ENCODE data around the gene CILP.
"Not testable (repeated sequence)": the region's sequence is repeated elsewhere in the genome, so short reads cannot be mapped to it uniquely, and the experiment has no call there.

CILP gene

GRCh38 chr15:65210770-65211481, at the start of gene CILP:
TSS of gene CILP (minus strand) at chr15:65211473. CDS start at chr15:65209755, 1,718 bp downstream.
- no peak for DNase-seq

- no peak for DNase-seq
These were observed 49.7 kb upstream of the CILP start for GRCh38 chr15:65260968-65261367.

- DNase-seq: no peak
These were observed 48.1 kb upstream of the CILP start for GRCh38 chr15:65259367-65259797.

- DNase-seq: no peak
These were observed 47.3 kb upstream of the CILP start for GRCh38 chr15:65258375-65259262.

- DNase-seq: no peak
These were observed 44.3 kb upstream of the CILP start for GRCh38 chr15:65255486-65256140.

GRCh38 chr15:65254758-65255157, 43.5 kb upstream of the CILP start:
- DNase-seq: no peak

- DNase-seq: no peak
These were observed 43.1 kb upstream of the CILP start for GRCh38 chr15:65254356-65254755.

- no peak for DNase-seq
These were observed 38.4 kb upstream of the CILP start for GRCh38 chr15:65249641-65250040.

- DNase-seq: no peak
These were observed 37.4 kb upstream of the CILP start for GRCh38 chr15:65248511-65249255.

GRCh38 chr15:65246939-65247338, 35.7 kb upstream of the CILP start:
- DNase-seq: no peak

GRCh38 chr15:65246026-65246714, 34.9 kb upstream of the CILP start:
- DNase-seq: no peak

- DNase-seq: no peak
These were observed 34.0 kb upstream of the CILP start for GRCh38 chr15:65245096-65245856.

GRCh38 chr15:65244638-65245037, 33.4 kb upstream of the CILP start:
- DNase-seq: no peak

- not testable (repeated sequence) for DNase-seq
These were observed 25.2 kb upstream of the CILP start for GRCh38 chr15:65236443-65236842.

GRCh38 chr15:65233696-65234095, 22.4 kb upstream of the CILP start:
- no peak for DNase-seq

GRCh38 chr15:65232520-65232919, 21.2 kb upstream of the CILP start:
- no peak for DNase-seq

- DNase-seq: no peak
These were observed 20.0 kb upstream of the CILP start for GRCh38 chr15:65231306-65231705.

- DNase-seq: not testable (repeated sequence)
These were observed 15.6 kb upstream of the CILP start for GRCh38 chr15:65226901-65227300.

- no peak for DNase-seq
These were observed 14.9 kb upstream of the CILP start for GRCh38 chr15:65226221-65226620.

- DNase-seq: no peak
These were observed 12.7 kb upstream of the CILP start for GRCh38 chr15:65223996-65224395.

GRCh38 chr15:65222891-65223290, 11.6 kb upstream of the CILP start:
- no peak for DNase-seq

Data from NCI-H1694 treated with DMSO at 0.1 percent for 48 hours (cell line).